Measurements from ENCODE around the gene ARID4B. TPM values are rescaled to one million over a fixed set of nuclear protein-coding genes. Genes with fewer than 3 reads are reported as not detected.
A peak's percentile ranks its signal among the peaks of the same experiment; 100 is the strongest.
"Not testable (repeated sequence)": the region's sequence is repeated elsewhere in the genome, so short reads cannot be mapped to it uniquely, and the experiment has no call there.

Gene ARID4B
- total RNA-seq, 1 experiment from 2014 or later = 25.7 TPM

DNA sequence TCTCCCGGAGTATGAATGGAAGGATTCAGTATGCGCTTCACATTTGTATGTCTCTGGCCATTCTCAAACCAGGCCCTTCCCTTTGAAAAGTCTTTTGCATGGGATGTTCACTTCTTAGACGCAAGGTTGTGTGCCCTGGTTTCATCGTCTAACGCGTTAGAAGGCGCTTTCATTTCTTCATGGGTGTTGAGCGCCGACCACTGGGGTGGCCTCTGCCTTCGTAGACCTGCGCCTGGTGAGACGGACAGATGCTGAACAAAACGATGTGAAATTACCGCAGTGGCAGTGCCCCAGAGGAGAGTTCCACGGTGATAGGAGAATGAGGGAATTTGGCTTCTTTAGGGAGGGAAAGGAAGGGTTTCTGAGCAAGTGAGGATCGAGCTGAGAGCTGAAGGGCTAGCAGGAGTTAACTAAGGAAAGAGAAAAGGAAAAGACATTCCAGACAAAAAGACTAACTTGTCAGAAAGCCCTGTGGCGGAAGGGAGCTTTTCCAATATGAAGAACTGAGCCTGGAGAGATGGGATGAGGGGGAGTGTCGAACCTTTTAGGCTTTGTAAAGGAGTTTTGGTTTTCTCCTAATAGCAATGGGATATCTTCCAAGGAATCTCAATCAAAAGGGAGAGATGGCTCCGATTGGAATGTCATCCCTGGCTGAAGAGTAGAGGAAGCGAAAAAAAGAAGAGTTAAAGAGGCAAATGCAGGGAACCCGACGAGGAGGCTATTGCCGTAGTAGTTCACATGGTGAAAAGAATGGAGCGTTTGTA is 1.3 kb upstream of the ARID4B start:
- peak; percentile 33 for DNase-seq (ENCODE audit: extremely low read depth, low read depth)

DNA sequence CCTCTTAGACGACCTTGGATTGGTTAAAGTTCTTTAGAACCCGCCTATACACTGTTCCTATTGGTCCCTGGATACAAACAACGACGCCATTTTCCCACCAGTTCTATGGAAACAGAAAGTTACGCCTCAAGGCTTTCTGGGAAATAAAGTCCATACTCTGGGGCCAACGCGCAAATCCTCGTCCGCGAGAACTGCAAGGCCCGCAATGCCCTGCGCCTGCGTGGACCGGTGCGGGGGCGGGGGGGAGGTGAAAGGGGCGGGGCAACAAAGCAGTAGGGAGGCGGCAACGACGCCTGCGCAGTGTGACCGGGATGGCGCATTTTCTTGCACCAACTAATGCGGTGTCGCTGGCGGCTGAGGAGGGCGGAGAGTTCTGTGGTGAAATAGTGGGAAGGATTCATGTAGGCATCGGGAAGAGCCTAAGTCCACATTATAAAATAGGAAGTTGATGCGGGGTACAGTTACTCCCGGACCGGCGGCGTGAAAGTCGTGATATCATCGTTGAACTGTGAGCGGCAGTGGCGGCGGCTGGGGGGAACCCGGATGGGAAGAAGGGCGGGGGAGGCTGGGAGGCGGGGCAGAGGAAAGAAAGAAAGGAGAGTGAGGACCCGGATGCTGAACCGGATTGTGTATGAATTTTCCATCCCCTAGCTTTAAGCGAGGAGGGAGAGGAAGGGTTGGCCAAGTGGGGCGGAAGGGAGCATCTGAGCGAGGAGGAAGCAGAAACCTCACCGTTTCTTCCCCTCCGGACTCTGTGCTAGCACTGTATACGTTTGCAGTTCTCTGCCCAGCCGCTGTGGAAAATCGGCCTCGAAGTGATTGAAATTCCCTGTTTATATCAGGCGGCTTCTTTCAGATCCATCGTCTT is 526 bp upstream of the ARID4B start, which contains the start of gene GGPS1:
TSS of gene GGPS1 (plus strand) at position 300 of the 868 bp plus-strand sequence. CDS start 6,695 bp downstream, outside the sequence.
- peak; percentile 100 for DNase-seq (ENCODE audit: extremely low read depth, low read depth)

DNA sequence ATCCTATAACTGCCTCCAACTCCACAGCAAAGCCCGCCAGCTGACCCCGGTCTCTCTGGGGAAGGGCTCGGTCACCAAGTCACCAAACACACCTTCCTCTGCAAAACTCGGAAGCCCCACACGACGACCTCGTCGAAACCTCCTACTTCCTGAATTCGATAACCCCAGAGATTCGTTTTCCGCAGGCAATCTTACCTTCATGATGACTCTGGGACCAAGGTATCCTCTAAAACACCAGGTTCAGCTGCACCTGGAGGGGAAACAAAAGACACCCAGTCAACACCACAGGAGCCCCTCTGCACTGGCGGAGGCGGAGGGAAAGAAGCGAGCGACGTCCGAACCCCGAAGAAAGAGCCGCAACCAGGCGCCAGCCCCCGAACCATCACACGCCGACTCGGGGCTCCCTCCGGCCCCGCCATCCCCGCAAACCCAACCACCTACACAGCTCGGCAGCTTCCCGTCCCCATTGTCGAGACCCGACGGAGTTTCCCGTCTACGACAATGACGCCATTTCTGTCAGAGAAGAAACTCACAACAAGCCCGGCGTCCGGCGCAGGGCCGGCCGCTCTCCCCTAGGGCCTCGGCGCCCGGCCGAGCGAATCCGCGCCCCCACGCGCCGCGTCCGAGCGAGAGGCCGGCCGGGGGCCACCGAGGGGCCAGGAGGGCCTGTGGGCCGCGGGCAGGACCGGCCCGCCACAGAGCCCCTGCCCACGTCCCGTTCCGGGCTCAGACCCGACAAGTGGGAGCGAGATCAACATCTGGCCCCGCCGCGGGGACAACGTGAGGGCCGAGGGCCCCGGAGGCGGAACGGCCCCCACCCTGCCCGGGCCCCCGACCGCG is 1.0 kb downstream of the ARID4B start:
- no peak for DNase-seq (ENCODE audit: extremely low read depth, low read depth)

GRCh38 chr1:235325854-235326253 is 2.1 kb downstream of the ARID4B start:
- no peak for DNase-seq (ENCODE audit: extremely low read depth, low read depth)

- no peak for DNase-seq (ENCODE audit: extremely low read depth, low read depth)
Observed at GRCh38 chr1:235325139-235325538, 2.8 kb downstream of the ARID4B start.

DNA sequence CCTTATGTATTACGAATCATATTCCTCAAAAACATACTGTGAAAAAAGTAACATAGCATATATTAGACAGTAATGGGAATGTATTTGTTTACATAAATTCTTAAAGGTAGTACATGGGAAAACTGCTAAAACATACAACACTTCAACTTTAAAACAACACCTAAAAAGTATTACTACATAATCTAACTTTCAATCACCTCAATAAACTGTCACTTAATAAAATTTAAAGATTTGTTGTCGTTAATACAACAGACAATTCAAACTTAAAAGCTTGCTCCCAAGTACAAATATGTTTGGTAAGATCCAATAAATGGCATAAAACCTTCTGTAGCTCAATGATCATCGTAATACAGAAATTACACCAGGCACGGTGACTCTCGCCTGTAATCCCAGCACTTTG is 3.7 kb downstream of the ARID4B start:
- no peak for DNase-seq (ENCODE audit: extremely low read depth, low read depth)

DNA sequence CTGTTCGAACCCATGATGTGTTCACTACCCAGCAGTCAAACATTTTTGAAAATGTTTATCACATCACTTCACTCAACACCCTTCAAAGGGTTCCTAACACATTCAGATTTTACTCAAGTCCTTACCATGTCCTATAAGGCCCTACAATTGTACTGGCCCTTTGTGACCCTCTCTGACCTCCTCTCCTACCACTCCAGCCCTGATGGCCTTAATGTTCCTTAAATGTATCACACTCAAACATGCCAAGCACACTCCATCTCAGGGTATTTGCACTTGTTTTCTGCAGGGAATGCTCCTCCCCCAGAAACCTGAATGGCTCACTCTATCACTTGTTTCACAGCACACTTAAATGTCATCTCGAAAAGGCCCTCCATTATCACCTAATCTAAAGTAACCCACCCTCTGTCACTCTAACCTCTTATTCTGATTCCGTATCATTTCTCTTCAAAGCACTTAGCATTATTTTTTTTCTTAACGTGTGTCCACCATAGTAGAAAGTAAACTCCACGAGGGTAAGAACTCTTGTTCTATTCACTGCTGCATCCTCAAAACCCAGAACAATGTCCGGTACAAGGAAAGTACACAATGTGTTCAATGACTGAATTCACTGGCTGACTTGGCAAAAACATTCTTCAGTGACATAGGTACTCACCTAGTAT is 7.3 kb downstream of the ARID4B start:
- DNase-seq (ENCODE audit: extremely low read depth, low read depth) = no peak

DNA sequence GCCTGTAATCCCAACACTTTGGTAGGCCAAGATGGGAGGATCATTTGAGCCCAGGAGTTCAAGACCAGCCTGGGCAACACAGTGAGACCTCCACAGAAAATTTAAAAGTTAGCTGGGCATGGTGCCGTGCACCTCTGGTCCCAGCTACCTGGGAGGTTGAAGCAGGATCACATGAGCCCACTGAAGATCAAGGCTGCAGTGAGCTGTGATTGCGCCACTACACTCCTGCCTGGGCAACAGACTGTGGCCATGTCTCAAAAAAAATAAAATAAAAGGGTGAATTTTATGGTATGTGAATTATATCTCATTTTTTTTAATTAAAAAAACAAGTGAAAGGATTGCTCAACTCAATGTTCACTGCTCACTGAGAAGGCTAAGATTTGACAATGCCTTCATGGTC is 8.7 kb downstream of the ARID4B start:
- DNase-seq (ENCODE audit: extremely low read depth, low read depth) = no peak

GRCh38 chr1:235317168-235317567 is 10.8 kb downstream of the ARID4B start:
- no peak for DNase-seq (ENCODE audit: extremely low read depth, low read depth)

DNA sequence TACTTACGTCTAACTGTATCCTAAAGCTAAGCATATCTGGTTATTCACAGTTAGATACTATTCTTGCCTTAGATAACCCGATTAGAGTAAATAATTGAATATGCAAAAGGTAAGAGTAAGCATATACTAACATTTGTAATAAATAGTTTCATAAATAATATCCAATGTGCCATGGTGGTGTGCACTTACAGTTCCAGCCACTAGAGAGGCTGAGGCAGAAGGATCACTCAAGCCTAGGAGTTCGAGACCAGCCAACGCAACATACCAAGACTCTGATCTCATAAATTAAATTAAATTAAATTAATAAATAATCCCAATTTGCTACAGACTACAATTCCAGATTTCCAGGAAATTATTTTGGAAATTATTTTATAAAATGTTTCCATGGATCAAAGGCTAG is 12.2 kb downstream of the ARID4B start:
- no peak for DNase-seq (ENCODE audit: extremely low read depth, low read depth)

- no peak for DNase-seq (ENCODE audit: extremely low read depth, low read depth)
Observed at GRCh38 chr1:235315173-235315572, 12.8 kb downstream of the ARID4B start.

GRCh38 chr1:235313931-235314678 is 13.9 kb downstream of the ARID4B start:
- DNase-seq (ENCODE audit: extremely low read depth, low read depth) = no peak

- no peak for DNase-seq (ENCODE audit: extremely low read depth, low read depth)
Observed at GRCh38 chr1:235313262-235313661, 14.7 kb downstream of the ARID4B start.

DNA sequence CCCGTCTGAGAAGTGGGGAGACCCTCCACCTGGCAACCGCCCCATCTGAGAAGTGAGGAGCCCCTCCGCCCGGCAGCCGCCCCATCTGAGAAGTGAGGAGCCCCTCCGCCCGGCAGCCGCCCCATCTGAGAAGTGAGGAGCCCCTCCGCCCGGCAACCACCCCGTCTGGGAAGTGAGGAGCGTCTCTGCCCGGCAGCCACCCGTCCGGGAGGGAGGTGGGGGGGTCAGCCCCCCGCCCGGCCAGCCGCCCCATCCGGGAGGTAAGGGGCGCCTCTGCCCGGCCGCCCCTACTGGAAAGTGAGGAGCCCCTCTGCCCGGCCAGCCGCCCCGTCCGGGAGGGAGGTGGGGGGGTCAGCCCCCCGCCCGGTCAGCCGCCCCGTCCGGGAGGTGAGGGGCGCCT is 18.8 kb downstream of the ARID4B start:
- DNase-seq (ENCODE audit: extremely low read depth, low read depth) = not testable (repeated sequence)

- no peak for DNase-seq (ENCODE audit: extremely low read depth, low read depth)
Observed at GRCh38 chr1:235307158-235308124, 20.5 kb downstream of the ARID4B start.

DNA sequence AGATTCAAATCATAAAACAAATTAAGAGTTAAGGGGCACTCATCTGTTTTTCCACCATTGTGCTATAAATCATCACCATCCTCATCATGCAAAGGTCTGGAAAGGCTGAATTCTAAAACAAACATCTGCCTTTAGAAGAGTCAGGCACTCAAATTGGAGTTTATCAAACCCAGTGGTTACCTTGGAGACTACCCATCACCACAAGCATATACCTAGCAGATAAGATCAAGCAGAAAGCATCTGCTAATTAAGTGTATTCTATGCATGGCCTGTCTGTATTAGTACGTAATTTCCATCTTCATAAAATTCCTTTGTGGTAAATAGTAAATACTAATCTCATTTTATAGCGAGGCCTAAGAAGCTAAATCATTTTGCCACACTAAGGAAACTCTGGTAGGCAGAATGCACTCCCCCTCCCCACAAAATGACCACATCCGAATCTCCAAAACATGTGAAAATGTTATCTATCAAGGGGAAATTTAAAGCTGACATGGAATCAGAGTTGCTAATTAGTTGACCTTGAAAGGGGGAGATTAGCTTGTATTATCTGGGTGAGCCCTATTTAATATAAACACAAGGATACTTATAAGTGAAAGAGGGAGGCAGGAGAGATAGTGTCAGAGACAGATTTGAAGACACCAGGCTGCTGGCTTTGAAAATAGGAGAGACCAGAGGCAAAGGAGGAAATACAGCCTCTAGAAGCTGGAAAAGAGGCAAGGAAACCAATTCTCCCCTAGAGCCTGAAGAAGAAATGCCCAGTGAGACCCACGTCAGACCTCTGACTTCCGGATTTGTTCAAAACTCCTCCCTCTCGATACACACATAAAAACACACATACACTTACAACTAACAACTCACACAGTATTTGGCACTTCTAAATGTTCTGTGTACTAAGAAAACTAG is 23.2 kb downstream of the ARID4B start:
- DNase-seq (ENCODE audit: extremely low read depth, low read depth) = no peak

DNA sequence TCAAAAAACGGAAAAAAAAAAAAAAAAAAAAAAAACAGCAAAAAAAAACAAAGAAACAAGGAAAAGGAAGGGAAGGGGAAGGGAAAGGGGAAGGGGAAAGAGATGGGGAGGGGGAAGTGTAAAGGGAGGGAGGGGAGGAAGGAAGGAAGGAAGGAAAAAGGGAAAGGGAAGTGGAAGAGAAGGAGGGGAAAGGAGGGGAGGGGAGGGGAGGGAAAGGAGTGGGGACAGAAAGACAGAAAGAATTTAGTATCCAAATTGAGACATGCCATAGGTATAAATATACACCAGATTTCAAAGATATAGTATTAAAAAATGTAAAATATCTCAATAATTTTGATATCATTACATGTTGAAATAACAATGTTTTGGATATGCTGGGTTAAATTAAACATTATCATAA is 25.8 kb downstream of the ARID4B start:
- DNase-seq (ENCODE audit: extremely low read depth, low read depth) = no peak

All from NCI-H460 (cell line).